PFSK-1 (cell line): Measurements from ENCODE around the gene AMOTL1.

ENCODE experiments used
- POLR2AphosphoS5 ChIP-seq: IDR thresholded peaks from 2 replicates; pipeline ENCODE4 v1.6.1; 2012; ENCODE audit warnings: low read depth, mild to moderate bottlenecking, control low read depth, low read length, moderate library complexity
- REST ChIP-seq, 2 experiments: IDR thresholded peaks; 2 replicates each; pipeline versions ENCODE4 v1.6.1 to v1.8.0; 2011 to 2012; ENCODE audit warnings: low read depth in 2 of 2, low read length in 2 of 2, control low read depth in 1 of 2, inconsistent platforms in 1 of 2, mild to moderate bottlenecking in 1 of 2, moderate library complexity in 1 of 2; ENCODE audit not compliant: insufficient read depth in 1 of 2
- SIN3A ChIP-seq: IDR thresholded peaks from 2 replicates; pipeline ENCODE4 v1.6.1; 2012; ENCODE audit warnings: mild to moderate bottlenecking, low read length, moderate library complexity, borderline replicate concordance; ENCODE audit not compliant: insufficient read depth
- TAF1 ChIP-seq: IDR thresholded peaks from 2 replicates; pipeline ENCODE4 v1.6.1; 2012; ENCODE audit warnings: low read length, control low read depth, borderline replicate concordance; ENCODE audit not compliant: insufficient read depth

GRCh38 chr11:94877443-94878200, 109.5 kb downstream of the AMOTL1 start:
- TF ChIP-seq SIN3A (no peak), TAF1 (no peak), REST (IDR thresholded peaks at IDR 0.05; ENCODE audit: insufficient read depth in 1 of 2, low read depth in 2 of 2, low read length in 2 of 2) (no peak), POLR2AphosphoS5 (no peak)
